ENCODE data around the gene GMPR.
"Not testable (repeated sequence)": the region's sequence is repeated elsewhere in the genome, so short reads cannot be mapped to it uniquely, and the experiment has no call there.

The GMPR gene

DNA sequence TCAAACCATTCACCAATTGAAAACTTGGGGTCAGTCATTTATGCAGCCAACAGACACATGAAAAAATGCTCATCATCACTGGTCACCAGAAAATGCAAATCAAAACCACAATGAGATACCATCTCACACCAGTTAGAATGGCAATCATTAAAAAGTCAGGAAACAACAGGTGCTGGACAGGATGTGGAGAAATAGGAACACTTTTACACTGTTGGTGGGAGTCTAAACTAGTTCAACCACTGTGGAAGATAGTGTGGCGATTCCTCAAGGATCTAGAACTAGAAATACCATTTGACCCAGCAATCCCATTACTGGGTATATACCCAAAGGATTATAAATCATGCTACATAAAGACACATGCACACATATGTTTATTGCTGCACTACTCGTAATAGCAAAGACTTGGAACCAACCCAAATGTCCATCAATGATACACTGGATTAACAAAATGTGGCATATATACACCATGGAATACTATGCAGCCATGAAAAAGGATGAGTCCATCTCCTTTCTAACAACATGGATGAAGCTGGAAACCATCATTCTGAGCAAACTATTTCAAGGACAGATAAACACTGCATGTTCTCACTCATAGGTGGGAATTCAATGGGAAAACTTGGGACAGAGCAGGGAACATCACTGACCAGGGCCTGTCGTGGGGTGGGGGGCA is 13.2 kb upstream of the GMPR start:
- not testable (repeated sequence) for DNase-seq (ENCODE audit: low read depth, low spot score); H3K27me3 ChIP-seq (ENCODE audit: control insufficient read depth, insufficient read depth, low read length); H3K4me3 ChIP-seq (ENCODE audit: low read length); H3K27ac ChIP-seq (ENCODE audit: low read length); H3K36me3 ChIP-seq (ENCODE audit: control insufficient read depth, insufficient read depth, low read length); H3K4me1 ChIP-seq (ENCODE audit: control insufficient read depth, insufficient read depth, low read length); H3K9me3 ChIP-seq (ENCODE audit: control insufficient read depth, insufficient read depth, low read length)
- WGBS (ENCODE audit: insufficient coverage, insufficient read length) = no CpG with 5 or more reads among the region's 3 CpGs

DNA sequence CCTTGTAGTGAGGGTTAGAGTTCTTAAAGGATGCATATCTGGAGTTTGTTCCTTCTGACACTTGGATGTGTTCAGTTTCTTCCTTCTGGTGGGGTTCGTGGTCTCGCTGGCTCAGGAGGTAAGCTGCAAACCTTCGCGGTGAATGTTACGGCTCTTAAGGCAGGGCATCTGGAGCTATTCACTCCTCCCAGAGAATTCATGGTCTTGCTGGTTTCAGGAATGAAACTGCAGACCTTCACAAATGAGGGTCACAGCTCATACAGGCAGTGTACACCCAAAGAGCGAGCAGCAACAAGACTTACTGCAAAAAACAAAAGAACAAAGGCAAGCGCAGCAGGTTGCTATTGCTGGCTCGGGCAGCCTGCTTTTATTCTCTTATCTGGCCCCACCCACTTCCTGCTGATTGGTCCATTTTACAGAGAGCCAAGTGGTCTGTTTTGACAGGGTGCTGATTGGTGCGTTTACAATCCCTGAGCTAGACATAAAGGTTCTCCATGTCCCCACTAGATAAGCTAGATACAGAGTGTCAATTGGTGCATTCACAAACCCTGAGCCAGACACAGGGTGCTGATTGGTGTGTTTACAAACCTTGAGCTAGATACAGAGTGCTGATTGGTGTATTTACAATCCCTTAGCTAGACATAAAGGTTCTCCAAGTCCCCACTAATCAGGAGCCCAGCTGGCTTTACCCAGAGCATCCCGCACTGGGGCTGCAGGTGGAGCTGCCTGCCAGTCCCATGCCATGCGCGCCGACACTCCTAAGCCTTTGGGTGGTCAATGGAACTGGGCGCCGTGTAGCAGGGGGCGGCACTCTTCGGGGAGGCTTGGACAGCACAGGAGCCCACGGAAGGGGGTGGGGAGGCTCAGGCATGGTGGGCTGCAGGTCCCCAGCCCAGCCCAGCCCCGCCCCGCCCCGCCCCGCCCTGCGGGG is 12.0 kb upstream of the GMPR start:
- H3K4me1 ChIP-seq (ENCODE audit: control insufficient read depth, insufficient read depth, low read length); DNase-seq (ENCODE audit: low read depth, low spot score); H3K27ac ChIP-seq (ENCODE audit: low read length); H3K27me3 ChIP-seq (ENCODE audit: control insufficient read depth, insufficient read depth, low read length); H3K9me3 ChIP-seq (ENCODE audit: control insufficient read depth, insufficient read depth, low read length); H3K36me3 ChIP-seq (ENCODE audit: control insufficient read depth, insufficient read depth, low read length); H3K4me3 ChIP-seq (ENCODE audit: low read length): not testable (repeated sequence)
- WGBS (ENCODE audit: insufficient coverage, insufficient read length) = no CpG with 5 or more reads among the region's 23 CpGs

DNA sequence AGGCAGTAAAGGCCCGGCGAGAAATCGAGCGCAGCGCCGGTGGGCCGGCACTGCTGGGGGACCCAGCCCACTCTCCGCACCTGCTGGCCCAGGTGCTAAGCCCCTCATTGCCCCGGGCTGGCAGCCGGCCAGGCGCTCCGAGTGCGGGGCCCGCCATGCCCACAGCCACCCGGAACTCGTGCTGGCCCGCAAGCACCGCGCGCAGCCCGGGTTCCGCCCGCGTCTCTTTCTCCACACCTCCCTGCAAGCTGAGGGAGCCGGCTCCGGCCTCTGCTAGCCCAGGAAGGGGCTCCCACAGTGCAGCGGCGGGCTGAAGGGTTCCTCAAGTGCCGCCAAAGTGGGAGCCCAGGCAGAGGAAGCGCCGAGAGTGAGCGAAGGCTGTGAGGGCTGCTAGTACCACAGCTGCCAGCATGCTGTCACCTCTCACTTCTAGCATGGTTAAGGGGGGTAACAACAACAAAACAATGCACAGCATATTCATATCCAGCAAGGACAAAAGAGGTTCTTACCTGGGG is 11.3 kb upstream of the GMPR start:
- Histone ChIP-seq H3K27ac (ENCODE audit: low read length) (no peak overlapping the region), H3K4me1 (ENCODE audit: control insufficient read depth, insufficient read depth, low read length) (peaks cover 1% of the 10 kb centered on the region; the same call in 1 of the 2 replicates), H3K27me3 (ENCODE audit: control insufficient read depth, insufficient read depth, low read length) (no peaks in the 10 kb centered on the region), H3K36me3 (ENCODE audit: control insufficient read depth, insufficient read depth, low read length) (no peaks in the 10 kb centered on the region), H3K9me3 (ENCODE audit: control insufficient read depth, insufficient read depth, low read length) (no peaks in the 10 kb centered on the region), H3K4me3 (ENCODE audit: low read length) (no peak overlapping the region)
- WGBS (ENCODE audit: insufficient coverage, insufficient read length) = no CpG with 5 or more reads among the region's 32 CpGs
- DNase-seq (ENCODE audit: low read depth, low spot score) = no peak

DNA sequence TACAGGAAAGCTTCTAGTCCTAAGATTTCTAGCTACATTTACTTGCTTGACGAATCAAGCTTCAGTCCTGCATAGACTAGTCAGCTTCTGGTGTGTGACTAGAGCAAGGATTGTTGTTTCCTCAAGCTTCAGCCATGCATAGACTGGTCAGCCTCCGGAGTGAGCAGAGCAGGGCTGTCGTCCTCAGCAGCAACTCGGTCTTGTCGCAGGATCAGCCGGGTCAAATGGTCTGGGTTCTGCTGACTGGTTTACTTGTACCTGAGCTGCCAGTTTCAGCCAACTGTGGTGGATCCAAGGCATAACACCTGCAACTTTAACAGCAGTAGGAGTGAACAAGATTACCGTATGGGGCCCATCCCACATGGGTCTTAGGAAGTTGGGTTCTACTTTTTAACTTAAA is 10.8 kb upstream of the GMPR start:
- peaks cover 1% of the 10 kb centered on the region; the same call in 1 of the 2 replicates for H3K4me1 ChIP-seq (ENCODE audit: control insufficient read depth, insufficient read depth, low read length)
- no peaks in the 10 kb centered on the region for H3K27me3 ChIP-seq (ENCODE audit: control insufficient read depth, insufficient read depth, low read length)
- no peaks in the 10 kb centered on the region for H3K9me3 ChIP-seq (ENCODE audit: control insufficient read depth, insufficient read depth, low read length)
- WGBS (ENCODE audit: insufficient coverage, insufficient read length) = no CpG with 5 or more reads among the region's 7 CpGs
- no peak overlapping the region for H3K4me3 ChIP-seq (ENCODE audit: low read length)
- H3K27ac ChIP-seq (ENCODE audit: low read length) = no peak overlapping the region
- no peak for DNase-seq (ENCODE audit: low read depth, low spot score)
- H3K36me3 ChIP-seq (ENCODE audit: control insufficient read depth, insufficient read depth, low read length) = no peaks in the 10 kb centered on the region

DNA sequence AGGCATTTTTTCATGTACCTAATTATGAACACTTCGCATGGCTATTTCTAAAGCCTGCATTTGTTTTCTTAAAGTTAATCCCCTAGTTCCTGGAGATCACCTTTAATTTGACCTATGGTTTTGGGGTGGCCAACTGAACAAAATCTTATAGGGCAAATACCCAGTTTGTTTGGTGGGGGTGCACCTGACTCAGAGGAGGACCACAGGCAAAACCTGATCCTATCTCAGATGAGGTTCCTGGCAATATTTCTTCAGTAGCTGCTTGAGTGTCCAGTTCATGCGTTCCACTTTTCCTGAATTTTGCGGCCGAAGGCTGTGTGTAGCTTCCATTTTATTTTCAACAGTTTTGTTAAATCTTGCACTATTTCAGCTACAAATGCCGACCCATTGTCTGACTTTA is 10.3 kb upstream of the GMPR start:
- peaks cover 1% of the 10 kb centered on the region; the same call in 1 of the 2 replicates for H3K4me1 ChIP-seq (ENCODE audit: control insufficient read depth, insufficient read depth, low read length)
- no peaks in the 10 kb centered on the region for H3K27me3 ChIP-seq (ENCODE audit: control insufficient read depth, insufficient read depth, low read length)
- H3K36me3 ChIP-seq (ENCODE audit: control insufficient read depth, insufficient read depth, low read length) = no peaks in the 10 kb centered on the region
- no peak overlapping the region for H3K4me3 ChIP-seq (ENCODE audit: low read length)
- no peaks in the 10 kb centered on the region for H3K9me3 ChIP-seq (ENCODE audit: control insufficient read depth, insufficient read depth, low read length)
- no peak for DNase-seq (ENCODE audit: low read depth, low spot score)
- WGBS (ENCODE audit: insufficient coverage, insufficient read length) = no CpG with 5 or more reads among the region's 5 CpGs
- no peak overlapping the region for H3K27ac ChIP-seq (ENCODE audit: low read length)

DNA sequence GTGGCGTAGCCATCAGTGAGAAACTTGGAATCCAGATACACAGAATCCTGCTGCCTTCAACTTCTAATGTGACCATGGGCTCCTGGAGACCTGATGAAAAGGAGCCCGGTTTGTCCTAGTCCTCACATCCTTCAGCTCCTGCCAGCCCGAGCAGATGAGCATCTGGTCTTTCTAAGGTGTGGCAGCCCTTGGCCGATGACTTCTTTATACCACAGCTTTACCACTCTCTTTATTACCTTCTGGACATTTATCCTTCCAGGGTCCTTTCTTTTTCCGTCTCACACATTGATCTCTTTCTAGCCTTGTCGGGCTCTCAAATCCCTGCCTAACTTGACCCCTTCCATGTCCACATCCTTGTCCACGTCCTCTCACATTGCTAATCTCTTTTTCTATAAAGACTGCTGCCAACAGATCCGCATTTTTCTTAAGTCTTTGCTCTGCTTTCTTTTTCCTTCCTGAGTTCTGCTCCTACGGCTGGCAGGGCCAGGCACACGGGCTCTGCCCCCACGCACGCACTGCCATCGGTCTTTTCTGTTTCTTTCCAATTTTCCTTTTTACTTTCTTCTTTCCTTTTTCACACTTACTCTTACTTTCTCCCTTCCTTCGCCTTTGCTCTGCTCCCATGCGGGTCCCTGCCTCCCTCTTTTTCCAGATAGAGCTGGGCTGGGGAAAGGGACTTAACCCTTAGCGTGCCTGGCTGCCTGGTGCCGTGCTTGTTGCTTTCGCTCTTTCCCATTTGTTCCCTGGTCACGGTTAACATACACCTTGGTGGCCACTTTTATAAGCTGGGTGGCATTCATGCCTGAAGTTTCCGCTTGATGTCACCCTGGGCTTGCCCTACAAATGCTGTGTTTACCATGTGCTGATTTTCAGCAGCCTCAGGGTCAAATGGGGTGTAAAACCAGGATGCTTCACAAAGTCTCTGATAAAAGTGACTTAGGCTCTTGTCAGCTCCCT is 9.4 kb upstream of the GMPR start:
- no peak overlapping the region for H3K4me3 ChIP-seq (ENCODE audit: low read length)
- no peak overlapping the region for H3K27ac ChIP-seq (ENCODE audit: low read length)
- peaks cover 1% of the 10 kb centered on the region; the same call in 1 of the 2 replicates for H3K4me1 ChIP-seq (ENCODE audit: control insufficient read depth, insufficient read depth, low read length)
- no peak for DNase-seq (ENCODE audit: low read depth, low spot score)
- 100% methylated on average over 2 of the region's 20 CpGs for WGBS (ENCODE audit: insufficient coverage, insufficient read length)
- no peaks in the 10 kb centered on the region for H3K36me3 ChIP-seq (ENCODE audit: control insufficient read depth, insufficient read depth, low read length)
- H3K27me3 ChIP-seq (ENCODE audit: control insufficient read depth, insufficient read depth, low read length) = no peaks in the 10 kb centered on the region
- no peaks in the 10 kb centered on the region for H3K9me3 ChIP-seq (ENCODE audit: control insufficient read depth, insufficient read depth, low read length)

DNA sequence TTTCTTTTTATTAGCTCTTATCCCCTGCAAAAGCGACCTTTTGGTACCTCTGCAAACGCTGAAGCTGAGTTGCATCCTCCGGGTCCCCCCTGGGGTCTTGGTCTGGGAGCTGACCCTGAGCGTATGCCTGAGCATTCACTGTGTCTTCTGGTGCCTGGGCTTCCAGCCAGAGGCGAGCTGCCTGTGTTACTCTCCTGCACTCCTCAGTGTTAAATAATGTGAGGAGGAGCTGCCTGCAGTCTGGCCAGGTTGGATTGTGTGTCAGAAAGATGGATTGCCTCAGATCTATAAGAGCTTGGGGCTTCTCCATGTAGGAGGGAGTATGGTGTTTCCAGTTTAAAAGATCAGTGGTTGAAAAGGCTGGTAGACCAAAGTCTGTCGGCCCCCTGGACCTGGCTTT is 8.7 kb upstream of the GMPR start:
- no peaks in the 10 kb centered on the region for H3K9me3 ChIP-seq (ENCODE audit: control insufficient read depth, insufficient read depth, low read length)
- no peak overlapping the region for H3K27ac ChIP-seq (ENCODE audit: low read length)
- peaks cover 1% of the 10 kb centered on the region; the same call in 1 of the 2 replicates for H3K4me1 ChIP-seq (ENCODE audit: control insufficient read depth, insufficient read depth, low read length)
- no CpG with 5 or more reads among the region's 6 CpGs for WGBS (ENCODE audit: insufficient coverage, insufficient read length)
- no peak overlapping the region for H3K4me3 ChIP-seq (ENCODE audit: low read length)
- H3K27me3 ChIP-seq (ENCODE audit: control insufficient read depth, insufficient read depth, low read length) = no peaks in the 10 kb centered on the region
- H3K36me3 ChIP-seq (ENCODE audit: control insufficient read depth, insufficient read depth, low read length) = no peaks in the 10 kb centered on the region
- DNase-seq (ENCODE audit: low read depth, low spot score) = no peak

DNA sequence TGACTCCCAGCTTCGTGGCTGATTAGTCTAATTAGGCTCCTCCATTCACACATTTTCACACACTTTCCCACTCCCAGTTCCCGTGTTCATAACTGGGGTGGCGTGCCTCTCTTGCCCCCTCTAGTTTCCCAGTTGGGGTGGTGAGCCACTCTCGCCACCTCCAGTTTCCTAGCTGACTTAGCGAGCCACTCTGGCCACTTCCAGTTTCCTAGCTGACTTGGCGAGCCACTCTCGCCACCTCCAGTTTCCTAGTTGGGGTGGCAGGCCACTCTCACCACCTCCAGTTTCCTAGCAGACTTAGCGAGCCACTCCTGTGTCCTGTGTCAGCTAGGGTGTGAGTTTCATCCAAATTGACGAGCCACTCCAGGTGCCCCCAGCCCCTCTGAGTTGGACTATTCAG is 7.4 kb upstream of the GMPR start:
- Histone ChIP-seq H3K36me3 (ENCODE audit: control insufficient read depth, insufficient read depth, low read length) (no peaks in the 10 kb centered on the region), H3K4me3 (ENCODE audit: low read length) (no peak overlapping the region), H3K27me3 (ENCODE audit: control insufficient read depth, insufficient read depth, low read length) (no peaks in the 10 kb centered on the region), H3K9me3 (ENCODE audit: control insufficient read depth, insufficient read depth, low read length) (no peaks in the 10 kb centered on the region), H3K27ac (ENCODE audit: low read length) (no peak overlapping the region), H3K4me1 (ENCODE audit: control insufficient read depth, insufficient read depth, low read length) (peaks cover 1% of the 10 kb centered on the region; the same call in 1 of the 2 replicates)
- WGBS (ENCODE audit: insufficient coverage, insufficient read length) = no CpG with 5 or more reads among the region's 9 CpGs
- DNase-seq (ENCODE audit: low read depth, low spot score) = no peak

DNA sequence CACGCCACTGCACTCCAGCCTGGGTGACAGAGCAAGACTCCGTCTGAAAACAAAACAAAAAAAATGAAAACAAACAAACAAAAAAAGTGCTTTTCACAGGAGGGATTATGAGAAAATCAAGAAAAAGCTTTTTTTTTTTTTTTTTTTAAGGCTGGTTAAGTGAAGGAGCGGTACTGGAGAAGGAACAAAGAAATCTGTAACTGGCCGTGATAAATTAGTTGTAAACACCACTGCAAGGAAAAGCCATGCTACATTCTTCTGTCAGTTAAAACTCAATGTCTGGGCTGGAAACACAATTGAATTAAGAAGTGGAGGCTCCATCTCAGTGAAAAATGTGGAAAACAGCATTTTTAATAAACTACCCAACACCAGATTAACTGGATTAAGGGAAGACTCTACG is 6.3 kb upstream of the GMPR start:
- DNase-seq (ENCODE audit: low read depth, low spot score) = no peak
- no peak overlapping the region for H3K4me3 ChIP-seq (ENCODE audit: low read length)
- no CpG with 5 or more reads among the region's 5 CpGs for WGBS (ENCODE audit: insufficient coverage, insufficient read length)
- H3K27me3 ChIP-seq (ENCODE audit: control insufficient read depth, insufficient read depth, low read length) = no peaks in the 10 kb centered on the region
- H3K36me3 ChIP-seq (ENCODE audit: control insufficient read depth, insufficient read depth, low read length) = no peaks in the 10 kb centered on the region
- H3K4me1 ChIP-seq (ENCODE audit: control insufficient read depth, insufficient read depth, low read length) = peaks cover 1% of the 10 kb centered on the region; the same call in 1 of the 2 replicates
- no peak overlapping the region for H3K27ac ChIP-seq (ENCODE audit: low read length)
- no peaks in the 10 kb centered on the region for H3K9me3 ChIP-seq (ENCODE audit: control insufficient read depth, insufficient read depth, low read length)

DNA sequence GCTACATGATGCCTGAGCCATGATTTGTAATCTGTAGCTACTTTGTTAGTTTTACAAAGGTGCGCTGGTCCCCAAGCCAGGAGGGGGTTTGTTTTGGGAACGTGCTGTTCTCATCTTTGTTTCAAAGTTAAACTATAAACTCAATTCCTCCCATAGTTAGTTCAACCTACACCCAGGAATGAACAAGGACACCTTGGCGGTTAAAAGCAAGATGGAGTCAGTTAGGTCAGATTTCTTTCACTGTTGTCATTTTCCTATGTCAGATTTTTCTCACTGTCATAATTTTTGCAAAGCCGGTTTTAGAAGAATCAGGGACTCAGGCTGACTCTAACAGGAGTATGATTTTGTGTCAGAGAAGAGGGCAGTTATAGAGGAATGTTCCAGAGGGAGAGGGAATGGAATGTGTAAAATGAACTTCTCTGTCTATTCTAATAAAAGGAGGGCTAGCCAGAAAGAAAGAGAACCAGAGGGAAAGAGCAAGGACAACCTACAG is 2.3 kb upstream of the GMPR start:
- Histone ChIP-seq H3K27ac (ENCODE audit: low read length) (no peak overlapping the region), H3K36me3 (ENCODE audit: control insufficient read depth, insufficient read depth, low read length) (no peaks in the 10 kb centered on the region), H3K4me3 (ENCODE audit: low read length) (no peak overlapping the region), H3K9me3 (ENCODE audit: control insufficient read depth, insufficient read depth, low read length) (no peaks in the 10 kb centered on the region), H3K27me3 (ENCODE audit: control insufficient read depth, insufficient read depth, low read length) (peaks cover 20% of the 10 kb centered on the region), H3K4me1 (ENCODE audit: control insufficient read depth, insufficient read depth, low read length) (no peaks in the 10 kb centered on the region)
- no peak for DNase-seq (ENCODE audit: low read depth, low spot score)
- WGBS (ENCODE audit: insufficient coverage, insufficient read length) = no CpG with 5 or more reads among the region's 4 CpGs

Measured in iPS DF 6.9 (cell line).